ENCODE results near the gene CLDN10.

- no peak for TF ChIP-seq EZH2 (IDR thresholded peaks at IDR 0.05; ENCODE audit: borderline replicate concordance)
- no peak for TF ChIP-seq CTCF (IDR thresholded peaks at IDR 0.05; ENCODE audit: poor library complexity)
- no peak for TF ChIP-seq EZH2phosphoT487 (IDR thresholded peaks at IDR 0.05; ENCODE audit: low read depth, severe bottlenecking, unreplicated experiment)
These were observed 41.6 kb upstream of the CLDN10 start for GRCh38 chr13:95510950-95511349.
